ENCODE data around the gene BCL2. TPM values are rescaled to one million over a fixed set of nuclear protein-coding genes. Genes with fewer than 3 reads are reported as not detected.
A peak's percentile ranks its signal among the peaks of the same experiment; 100 is the strongest.

BCL2 gene
- total RNA-seq, 1 experiment from 2014 or later = 0.07 TPM

DNA sequence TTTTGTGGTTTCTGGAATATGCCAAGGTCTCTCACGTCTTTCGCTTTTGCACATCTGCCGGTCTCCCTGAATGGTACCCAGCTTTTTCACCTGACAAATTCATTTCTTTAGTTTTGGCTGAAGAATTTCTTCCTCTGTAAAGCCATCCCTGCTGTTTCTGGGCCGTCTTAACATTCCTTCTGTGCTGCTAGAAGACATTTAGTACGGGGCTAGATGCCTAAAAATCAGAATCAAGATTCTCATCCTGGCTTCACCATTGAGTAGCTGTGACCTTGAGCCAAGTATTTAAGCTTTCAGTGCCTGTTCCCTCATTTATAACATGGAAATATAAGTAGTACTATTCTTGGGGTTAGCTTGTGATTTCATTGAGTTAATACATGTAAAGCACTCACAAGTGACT is 6.4 kb upstream of the BCL2 start:
- DNase-seq (ENCODE audit: low read depth) = no peak

DNA sequence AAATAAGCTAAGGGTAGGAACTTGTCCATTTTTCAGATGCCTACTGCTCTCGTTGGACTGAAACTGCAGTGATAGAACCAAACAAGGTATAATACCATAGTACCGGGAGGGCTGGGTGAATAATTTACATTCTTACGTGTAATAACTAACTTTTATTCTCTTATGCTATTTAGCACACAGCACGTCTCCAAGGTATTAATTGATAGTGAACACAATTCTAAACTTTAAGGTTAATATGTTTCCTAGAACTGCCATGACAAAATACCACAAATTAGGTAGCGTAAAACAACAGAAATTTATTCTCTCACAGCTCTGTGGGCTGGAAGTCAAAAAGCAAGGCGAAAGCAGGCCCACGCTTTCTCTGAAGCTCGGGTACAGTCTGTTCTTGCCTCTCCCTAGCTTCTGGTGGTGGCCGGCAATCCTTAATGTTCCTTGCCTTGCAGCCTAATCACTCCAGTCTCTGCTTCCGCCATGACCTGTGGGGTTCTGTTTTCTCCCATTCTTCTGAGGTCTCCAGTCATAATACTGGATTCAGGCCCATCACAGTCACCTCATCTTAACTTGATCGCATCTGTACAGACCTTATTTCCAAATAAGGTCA is 5.6 kb upstream of the BCL2 start:
- no peak for DNase-seq (ENCODE audit: low read depth)

DNA sequence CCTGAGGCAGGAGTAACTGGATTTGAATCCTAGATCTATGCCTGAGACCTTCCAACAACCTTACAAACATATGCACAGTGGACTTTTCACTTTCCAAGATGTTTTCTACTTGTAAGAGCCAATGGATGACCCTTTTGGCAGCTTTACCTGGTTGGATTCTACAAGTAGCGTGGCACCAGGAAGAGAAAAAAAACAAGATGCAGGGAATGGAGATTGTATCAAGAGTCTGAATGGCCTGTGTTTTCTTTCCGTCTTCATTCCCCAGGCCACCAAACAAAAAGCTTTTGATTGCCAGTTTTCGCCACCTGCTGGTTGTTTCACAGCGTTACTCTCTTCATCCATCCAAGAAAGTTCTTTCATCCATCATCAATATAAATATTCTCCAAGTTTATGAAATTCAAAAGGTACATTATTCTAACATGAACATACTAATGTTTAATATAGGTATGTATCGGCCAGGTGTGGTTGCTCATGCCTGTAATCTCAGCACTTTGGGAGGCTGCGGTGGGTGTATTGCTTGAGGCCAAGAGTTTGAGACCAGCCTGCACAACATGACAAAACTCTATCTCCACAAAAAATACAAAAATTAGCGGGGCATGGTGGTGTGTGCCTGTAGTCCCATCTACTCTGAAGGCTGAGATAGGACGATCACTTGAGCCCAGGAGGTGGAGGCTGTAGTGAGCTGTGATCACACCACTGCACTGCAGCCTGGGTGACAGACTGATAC is 3.5 kb upstream of the BCL2 start:
- peak; percentile 74 for DNase-seq (ENCODE audit: low read depth)

DNA sequence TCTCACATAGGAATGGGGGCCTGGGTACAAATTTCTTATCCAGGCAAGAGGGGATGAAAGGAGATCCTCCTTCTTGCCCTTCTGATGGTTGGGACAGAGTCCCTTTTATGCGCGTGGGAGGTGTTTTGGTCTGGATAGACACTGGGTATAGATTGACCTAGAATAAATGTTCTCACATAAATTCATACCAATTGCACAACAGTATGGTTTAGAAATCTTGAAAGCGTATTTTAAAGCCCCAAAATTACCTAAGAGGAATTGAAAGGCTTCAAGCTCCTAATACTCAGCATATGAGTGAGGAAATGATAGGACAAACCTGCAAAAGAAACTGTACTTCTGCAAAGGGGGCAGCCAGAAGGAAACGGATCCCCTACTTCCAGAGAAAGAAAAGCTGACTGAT is 2.6 kb upstream of the BCL2 start:
- no peak for DNase-seq (ENCODE audit: low read depth)

DNA sequence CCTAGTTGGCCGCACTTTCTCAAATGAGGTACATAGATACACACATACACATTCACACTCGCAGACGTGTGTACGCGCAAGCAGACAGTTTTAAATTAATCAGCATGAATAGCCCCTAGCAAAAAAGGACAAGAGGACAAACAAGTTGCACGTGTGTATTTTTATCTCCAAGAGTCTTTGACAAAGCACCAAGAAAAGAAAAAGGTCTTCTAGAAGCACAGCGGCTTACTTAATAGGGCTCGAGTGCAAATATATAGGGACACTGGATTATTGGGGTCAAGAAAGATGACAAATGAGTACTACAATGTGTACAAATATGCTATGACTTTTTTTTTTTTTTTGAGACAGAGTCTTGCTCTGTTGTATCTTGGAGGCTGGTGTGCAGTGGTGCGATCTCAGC is 1.7 kb upstream of the BCL2 start:
- no peak for DNase-seq (ENCODE audit: low read depth)

DNA sequence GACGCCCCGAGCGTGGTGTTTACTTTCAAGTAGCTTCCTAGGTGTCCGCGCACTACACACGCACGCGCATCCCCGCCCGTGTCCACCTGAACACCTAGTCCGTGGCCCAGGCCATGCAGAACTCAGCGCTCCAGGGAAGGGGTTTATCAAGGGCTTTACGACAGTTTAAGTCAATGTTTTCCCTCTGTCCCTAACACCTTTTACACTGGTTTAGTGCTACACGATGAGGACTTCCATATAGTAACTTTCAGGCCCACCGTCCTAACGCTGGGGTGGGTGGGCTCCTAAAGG is 1.4 kb upstream of the BCL2 start:
- DNase-seq (ENCODE audit: low read depth) = no peak

DNA sequence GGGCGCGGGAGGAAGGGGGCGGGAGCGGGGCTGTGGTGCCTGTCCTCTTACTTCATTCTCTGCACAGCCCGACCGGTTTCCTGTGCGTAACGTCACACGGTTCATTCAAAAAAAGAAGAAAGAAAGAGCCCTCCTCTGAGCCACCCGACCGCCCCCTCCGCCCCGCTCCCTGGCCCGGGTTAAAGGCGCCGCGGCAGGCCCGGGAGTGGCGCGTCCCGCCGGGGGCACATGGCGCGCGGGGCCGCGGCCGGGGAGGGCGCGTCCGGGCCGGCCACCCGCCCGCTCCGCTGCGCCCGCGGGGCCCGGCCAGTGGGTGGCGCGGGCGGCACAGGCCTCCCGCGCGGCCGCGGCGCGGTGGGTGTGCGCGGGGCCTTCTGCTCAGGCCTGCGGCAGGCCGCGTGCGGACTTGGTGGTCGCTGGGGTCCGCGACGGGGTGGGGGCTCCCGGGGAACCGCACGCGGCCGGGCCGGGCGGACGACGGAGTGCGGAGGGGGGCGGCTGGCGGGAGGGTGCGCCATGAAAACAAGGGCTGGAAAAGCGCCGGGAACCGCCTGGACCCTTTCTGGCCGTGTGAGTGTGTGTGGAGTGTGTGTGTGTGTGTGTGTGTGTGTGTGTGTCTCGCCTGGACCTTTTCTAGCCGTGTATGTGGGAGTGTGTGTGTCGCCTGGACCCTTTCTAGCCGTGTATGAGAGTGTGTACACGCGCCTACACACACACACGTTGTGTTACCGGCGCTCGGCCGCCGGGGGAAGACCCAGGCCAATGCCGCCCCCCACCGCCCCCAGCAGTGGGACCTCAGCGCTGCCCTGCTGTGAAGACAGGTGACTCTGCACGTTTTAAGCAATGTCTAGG is 780 bp upstream of the BCL2 start:
- peak; percentile 65 for DNase-seq (ENCODE audit: low read depth)

DNA sequence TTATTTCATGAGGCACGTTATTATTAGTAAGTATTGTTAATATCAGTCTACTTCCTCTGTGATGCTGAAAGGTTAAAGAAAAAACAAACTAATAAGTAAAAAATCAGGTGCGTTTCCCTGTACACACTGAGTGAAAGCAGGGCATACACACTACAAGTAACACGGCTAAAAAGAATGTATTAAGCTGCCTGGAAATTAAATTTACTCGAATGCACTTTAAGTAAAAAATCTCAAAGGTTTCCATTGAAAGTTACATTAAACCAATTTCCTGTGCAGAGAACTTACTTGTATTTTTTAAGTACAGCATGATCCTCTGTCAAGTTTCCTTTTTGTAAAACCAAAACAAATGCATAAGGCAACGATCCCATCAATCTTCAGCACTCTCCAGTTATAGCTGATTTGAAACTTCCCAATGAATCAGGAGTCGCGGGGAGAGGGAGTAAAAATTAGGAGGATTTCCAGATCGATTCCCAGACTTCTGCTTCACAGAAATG is 633 bp downstream of the BCL2 start:
- DNase-seq (ENCODE audit: low read depth) = no peak

DNA sequence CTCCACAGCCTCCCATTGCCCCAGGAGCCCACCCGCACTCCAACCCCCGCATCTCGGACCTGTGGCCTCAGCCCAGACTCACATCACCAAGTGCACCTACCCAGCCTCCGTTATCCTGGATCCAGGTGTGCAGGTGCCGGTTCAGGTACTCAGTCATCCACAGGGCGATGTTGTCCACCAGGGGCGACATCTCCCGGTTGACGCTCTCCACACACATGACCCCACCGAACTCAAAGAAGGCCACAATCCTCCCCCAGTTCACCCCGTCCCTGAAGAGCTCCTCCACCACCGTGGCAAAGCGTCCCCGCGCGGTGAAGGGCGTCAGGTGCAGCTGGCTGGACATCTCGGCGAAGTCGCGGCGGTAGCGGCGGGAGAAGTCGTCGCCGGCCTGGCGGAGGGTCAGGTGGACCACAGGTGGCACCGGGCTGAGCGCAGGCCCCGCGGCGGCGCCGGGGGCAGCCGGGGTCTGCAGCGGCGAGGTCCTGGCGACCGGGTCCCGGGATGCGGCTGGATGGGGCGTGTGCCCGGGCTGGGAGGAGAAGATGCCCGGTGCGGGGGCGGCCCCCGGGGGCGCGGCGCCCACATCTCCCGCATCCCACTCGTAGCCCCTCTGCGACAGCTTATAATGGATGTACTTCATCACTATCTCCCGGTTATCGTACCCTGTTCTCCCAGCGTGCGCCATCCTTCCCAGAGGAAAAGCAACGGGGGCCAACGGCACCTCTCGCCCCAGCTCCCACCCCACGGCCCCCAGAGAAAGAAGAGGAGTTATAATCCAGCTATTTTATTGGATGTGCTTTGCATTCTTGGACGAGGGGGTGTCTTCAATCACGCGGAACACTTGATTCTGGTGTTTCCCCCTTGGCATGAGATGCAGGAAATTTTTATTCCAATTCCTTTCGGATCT is 1.3 kb downstream of the BCL2 start:
- DNase-seq (ENCODE audit: low read depth) = no peak

DNA sequence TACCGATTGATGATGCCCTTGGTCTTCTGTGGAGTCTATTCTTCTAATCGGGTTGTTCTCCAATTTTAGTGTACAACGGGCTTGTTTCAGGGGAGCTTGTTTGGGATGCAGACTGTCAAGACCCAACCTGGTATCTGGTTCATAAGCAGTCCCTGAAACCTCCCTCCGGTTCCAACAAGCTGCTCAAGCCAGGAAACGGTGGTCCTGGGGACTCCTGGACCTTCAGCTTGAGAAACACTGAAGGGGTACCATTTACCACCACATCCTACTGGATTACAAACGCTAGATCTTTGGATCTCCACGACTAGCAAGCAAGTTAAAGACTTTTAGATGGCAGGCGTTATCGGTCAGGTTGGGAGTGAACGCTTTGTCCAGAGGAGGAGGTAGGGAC is 2.0 kb downstream of the BCL2 start:
- DNase-seq (ENCODE audit: low read depth) = no peak

DNA sequence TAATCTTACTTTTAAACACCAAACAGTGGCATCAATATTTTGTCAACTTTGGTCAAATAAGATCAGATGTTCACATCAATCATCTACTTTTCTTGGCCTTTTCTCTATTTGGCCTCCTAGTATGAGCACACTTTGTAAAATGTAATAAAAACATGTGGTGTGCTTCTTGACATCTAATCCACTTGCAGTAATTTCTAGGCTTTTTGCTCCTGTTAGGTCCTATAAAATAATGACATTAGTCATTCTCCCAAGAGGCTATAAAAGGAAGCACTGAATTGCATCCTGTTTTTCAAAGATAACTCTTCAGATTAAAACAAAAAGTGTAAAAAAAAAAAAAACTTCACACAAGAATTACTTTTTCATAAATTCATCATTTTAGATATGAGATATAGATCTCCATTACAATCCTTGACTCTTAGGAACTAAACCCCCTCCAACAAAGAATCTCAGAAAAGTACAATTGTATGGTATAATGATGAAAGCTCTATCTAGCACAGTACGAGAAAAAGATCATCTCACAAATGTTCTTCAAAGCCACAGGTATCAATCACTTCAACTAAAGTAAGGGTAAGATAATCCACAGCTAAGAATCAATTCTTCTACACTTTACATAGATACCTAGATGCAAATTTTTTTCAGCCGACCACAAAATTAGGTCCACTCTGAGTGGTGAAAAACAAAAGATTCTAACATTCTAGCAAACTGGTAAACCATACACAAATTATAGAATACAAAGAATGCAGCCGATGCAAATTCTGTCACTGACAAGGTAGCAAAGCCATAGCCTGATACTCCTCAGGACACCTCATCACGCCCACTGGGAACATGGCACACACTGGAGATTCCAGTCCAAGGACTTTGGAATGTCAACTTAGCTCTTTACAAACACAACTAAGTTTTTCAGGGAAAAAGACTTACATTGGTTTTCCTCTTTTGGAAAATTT is 2.7 kb downstream of the BCL2 start:
- peak; percentile 12 for DNase-seq (ENCODE audit: low read depth)

DNA sequence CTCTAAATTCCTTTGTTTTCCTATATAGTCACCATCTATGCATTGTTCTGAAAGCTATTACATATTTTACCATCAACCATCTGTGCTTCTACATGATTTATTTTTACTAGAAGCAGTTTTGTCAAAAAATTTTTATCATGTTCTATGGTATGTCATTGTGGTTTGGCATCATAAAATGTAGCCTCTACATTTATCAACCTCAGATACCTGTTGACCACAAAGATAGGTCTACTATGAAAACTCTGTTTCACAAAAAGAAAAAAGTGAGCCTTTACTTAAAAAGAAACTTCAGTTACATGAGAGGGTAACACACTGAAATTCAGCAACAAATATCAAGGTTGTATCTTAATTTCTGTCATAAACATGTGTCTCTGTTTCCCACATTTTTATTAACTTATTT is 3.7 kb downstream of the BCL2 start:
- no peak for DNase-seq (ENCODE audit: low read depth)

DNA sequence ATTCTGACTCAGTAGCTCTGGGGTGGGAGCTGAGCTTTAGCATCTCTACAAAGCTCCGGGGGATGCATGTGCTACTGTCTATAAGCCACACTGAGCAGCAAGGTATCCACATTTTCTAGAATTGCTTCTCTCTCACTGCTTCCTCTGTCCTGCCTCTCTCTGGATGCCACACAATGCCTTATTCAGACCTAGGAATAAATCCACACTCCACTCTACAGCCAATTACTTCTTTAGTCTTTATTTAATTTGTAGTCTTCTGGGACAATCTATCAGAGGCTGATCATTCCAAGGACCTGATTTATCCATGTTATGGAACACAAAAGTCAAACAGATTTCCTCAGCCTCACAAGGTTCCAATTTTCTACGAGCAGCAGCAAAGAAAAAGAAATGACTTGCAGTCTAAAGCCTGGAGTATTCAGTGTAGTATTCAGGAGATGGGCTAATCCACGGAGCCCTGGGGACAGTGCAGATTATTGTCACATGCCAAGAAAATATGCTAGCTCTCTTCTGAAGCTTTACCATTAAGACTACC is 4.4 kb downstream of the BCL2 start:
- no peak for DNase-seq (ENCODE audit: low read depth)

DNA sequence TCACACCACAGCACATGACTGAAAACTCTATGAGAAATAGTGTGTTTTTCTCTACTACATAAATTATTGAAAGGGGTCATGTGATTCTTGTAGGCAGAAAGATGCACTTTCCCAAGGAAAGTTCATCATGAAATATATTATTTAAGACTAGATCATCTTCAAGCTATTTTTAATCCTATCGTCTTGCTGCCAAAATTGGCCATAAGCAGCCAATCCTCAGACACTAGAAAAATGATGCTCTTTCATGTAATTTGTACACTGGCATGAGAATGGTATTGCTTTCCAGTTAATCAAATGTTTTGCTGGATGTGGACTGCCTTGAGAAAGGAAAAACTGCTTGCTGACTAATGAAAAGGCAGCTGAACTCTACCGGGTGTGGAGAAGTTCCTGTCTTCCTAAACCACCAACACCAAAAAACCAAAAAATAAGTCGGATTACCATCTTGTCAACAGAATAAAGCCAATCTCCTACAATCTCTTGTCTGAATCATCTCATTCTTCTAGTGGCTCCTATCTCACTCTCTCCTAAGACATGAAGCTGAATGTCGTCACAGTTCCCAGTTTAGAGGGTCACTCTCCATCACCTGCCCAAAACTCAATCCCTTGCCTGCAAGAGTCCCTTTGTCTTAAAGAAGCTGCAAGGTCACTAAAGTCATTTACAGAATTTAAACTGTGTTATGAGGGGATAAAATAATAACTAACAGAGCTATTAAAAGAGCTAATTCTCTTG is 5.3 kb downstream of the BCL2 start:
- no peak for DNase-seq (ENCODE audit: low read depth)

DNA sequence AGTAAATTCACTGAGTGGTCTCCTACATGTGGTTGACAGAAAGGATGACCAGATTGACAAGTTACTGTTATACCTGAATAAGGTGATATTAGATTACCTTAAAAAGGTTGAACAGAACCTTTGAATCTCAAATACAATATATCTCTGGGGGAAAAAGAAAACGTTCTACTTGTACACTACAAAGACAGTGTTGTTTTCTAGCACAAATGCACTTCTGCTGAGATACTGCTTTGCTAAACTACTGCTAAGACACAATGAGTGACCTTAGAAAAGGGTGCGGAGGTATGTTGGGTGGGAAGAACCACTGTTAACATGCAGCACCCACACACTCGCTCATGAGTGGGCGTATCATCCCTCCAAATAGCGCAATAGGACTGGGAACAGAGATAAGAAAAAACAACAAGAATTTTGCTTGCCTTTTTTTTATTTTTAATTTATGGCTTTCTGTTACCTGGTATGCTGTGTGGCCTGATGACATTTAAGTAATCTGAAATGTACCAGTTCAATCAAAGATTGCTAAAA is 6.1 kb downstream of the BCL2 start:
- DNase-seq (ENCODE audit: low read depth) = no peak

DNA sequence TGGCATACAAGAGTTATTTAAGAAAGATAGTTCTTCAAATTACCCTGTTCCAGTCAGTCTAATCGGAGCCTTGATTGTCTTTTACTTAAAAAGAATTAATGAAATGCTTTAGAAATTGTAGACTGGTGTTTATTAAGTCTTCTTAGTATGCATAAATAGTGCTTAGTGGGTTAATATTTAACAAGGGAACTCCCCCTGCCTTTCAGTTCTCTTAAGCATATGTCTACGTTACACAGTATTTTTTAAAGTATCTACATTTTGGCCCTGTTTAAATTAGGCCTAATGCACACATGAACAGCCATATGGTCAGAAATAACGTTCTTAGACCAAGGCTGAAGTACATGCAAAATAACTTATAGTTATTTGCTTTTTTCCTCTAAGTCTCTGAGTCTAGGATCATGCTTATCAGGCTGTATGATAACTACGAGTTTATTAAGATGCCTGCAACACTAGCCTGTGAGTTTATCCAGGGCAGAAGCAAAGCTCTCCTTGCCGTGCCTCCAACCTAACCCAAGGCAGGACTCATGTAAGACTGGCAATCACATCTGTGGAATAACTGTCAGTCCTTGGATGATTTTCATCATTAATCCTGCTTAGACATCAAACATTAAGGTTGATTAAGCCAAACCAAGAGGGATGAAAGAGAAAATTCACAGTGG is 6.7 kb downstream of the BCL2 start:
- no peak for DNase-seq (ENCODE audit: low read depth)

DNA sequence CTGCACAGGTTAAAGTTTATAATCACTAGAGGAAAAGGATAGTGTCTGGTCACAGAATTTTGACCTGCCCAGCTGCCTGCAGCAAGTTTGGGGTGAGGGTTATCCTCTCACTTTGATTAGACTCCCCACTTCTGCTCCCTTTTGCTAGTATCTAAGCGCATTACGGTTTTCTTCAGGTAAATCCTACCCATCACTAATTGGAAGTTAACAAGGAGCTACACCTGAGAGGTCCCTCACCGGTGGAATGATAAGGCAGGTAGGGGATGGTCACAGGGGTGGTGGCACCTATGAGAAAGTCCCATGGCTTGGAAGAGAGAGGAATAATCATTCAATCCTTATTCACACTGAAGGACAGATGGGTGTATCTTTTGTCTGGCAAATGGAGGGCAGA is 7.6 kb downstream of the BCL2 start:
- no peak for DNase-seq (ENCODE audit: low read depth)

DNA sequence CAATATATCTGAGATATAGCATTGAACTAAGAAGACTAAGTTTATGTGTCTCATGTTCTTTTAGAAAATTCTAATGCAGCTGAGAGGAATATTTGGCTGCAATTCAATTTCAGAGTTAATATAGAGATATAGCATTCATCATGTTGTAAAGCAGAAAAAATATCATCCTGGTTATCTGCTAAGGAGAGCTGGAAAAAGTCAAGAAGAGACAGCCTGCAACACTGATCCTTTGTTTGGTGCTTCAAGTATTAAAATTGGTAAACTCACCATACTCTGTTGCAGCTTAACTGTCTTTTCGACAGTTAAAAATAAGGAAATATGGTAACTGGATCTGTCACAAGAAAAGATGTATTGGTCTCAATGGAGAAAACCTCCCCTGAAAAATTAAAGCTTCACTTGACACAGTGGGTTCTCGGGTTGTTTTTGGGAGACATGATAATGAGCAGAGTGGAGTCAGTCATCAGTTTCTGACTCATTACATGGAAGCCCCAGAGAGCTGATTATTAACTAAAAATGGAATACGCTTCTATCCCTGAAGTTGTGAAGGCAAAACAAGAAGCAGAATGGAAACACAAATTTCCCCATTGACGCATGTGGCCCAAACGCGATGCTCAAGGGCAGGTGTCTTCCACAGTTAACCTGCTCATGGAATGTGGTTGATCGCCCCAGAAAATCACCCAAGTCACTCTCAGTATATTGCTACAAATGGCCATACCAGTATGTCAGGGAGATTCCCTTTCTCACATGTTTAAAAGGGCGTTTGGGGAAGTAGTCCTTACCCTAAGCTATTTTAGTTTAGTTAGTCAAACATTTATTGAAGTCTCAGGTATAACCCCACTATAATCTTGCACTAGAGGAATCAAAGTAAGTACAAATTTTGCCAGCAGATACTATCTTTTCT is 8.2 kb downstream of the BCL2 start:
- no peak for DNase-seq (ENCODE audit: low read depth)

Data from M059J (cell line).